ENCODE data around the gene GNB4.

DNA sequence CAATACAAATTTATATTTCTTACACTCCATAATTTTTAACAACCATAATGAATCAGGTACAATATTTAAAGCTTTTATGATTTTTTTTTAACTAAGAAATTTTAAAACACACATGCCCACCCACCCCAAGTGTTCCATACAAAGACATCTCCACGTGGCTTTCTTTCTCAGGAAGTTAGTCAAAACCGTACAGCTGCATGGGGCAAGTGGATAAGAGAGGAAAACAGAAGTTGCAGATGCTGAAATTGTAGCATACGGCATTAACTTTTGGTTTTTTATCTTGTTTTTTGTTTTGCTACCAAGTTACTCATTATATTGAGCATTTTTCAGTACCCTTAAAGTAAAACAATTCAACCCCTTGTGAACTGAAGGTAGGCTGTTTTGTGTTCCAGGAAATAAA is 14.8 kb downstream of the GNB4 start:
- no peak for TF ChIP-seq POLR2A (IDR thresholded peaks at IDR 0.05)
- TF ChIP-seq, protein P1, sequence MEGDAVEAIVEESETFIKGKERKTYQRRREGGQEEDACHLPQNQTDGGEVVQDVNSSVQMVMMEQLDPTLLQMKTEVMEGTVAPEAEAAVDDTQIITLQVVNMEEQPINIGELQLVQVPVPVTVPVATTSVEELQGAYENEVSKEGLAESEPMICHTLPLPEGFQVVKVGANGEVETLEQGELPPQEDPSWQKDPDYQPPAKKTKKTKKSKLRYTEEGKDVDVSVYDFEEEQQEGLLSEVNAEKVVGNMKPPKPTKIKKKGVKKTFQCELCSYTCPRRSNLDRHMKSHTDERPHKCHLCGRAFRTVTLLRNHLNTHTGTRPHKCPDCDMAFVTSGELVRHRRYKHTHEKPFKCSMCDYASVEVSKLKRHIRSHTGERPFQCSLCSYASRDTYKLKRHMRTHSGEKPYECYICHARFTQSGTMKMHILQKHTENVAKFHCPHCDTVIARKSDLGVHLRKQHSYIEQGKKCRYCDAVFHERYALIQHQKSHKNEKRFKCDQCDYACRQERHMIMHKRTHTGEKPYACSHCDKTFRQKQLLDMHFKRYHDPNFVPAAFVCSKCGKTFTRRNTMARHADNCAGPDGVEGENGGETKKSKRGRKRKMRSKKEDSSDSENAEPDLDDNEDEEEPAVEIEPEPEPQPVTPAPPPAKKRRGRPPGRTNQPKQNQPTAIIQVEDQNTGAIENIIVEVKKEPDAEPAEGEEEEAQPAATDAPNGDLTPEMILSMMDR (IDR thresholded peaks at IDR 0.05), result no peak
